ENCODE results near the gene BMPR1A. TPM values are rescaled to one million over a fixed set of nuclear protein-coding genes. Genes with fewer than 3 reads are reported as not detected.

Gene BMPR1A
- total and polyA plus RNA-seq, 4 experiments from 2014 or later: 4.7 to 21.0 (median 10.4) TPM

GRCh38 chr10:86876748-86877147 is 120.3 kb downstream of the BMPR1A start:
- Mint-ChIP-seq H3K27me3 (no peaks in the 10 kb centered on the region), H3K27ac (no peak overlapping the region), H3K36me3 (peaks cover 7 to 17% of the 10 kb centered on the region in 2 donors), H3K4me3 (no peak overlapping the region), H3K9me3 (no peaks in the 10 kb centered on the region), H3K4me1 (peaks cover 0 to 4% (median under 1%) of the 10 kb centered on the region in 4 donors)
- no peaks in the 10 kb centered on the region for H3K27me3 ChIP-seq (ENCODE audit: insufficient read depth, low read length)
- no peaks in the 10 kb centered on the region for H3K9me3 ChIP-seq (ENCODE audit: control insufficient read depth in 1 of 2, low read length in 2 of 2)
- no peaks in the 10 kb centered on the region for H3K4me1 ChIP-seq (ENCODE audit: insufficient read depth, low read length)
- DNase-seq: no peak
- ChIA-PET POLR2A (ENCODE audit: partially characterized antibody) (no interaction called here), CTCF (ENCODE audit: partially characterized antibody) (interaction anchor here (1.4 kb wide), 1 partner anchor 184 kb away, joined by 4 read pairs; no protein-coding TSS in a partner anchor)
- H3K36me3 ChIP-seq (ENCODE audit: insufficient read depth, low read length): no peaks in the 10 kb centered on the region
- H3K4me3 ChIP-seq (ENCODE audit: low read length in 2 of 2): no peak overlapping the region
- no peak overlapping the region for H3K27ac ChIP-seq (ENCODE audit: low read depth, low read length)
- intact Hi-C loops (cut with micrococcal nuclease): no loop called here

GRCh38 chr10:86878983-86879713 is 122.7 kb downstream of the BMPR1A start:
- peaks cover 7 to 17% of the 10 kb centered on the region in 2 donors for H3K36me3 Mint-ChIP-seq
- peaks cover 0 to 4% (median 0%) of the 10 kb centered on the region in 4 donors for H3K4me1 Mint-ChIP-seq
- POLR2A ChIA-PET (ENCODE audit: partially characterized antibody): no interaction called here
- no peaks in the 10 kb centered on the region for H3K9me3 Mint-ChIP-seq
- H3K27ac Mint-ChIP-seq: peak overlapping the region in 1 of 7 donors; percentile 58
- no peaks in the 10 kb centered on the region for H3K4me1 ChIP-seq (ENCODE audit: insufficient read depth, low read length)
- no peak overlapping the region for H3K4me3 ChIP-seq (ENCODE audit: low read length in 2 of 2)
- intact Hi-C loops (cut with micrococcal nuclease): no loop called here
- DNase-seq: no peak
- H3K4me3 Mint-ChIP-seq: no peak overlapping the region
- CTCF ChIA-PET (ENCODE audit: partially characterized antibody): no interaction called here
- H3K27ac ChIP-seq (ENCODE audit: low read depth, low read length): no peak overlapping the region
- H3K36me3 ChIP-seq (ENCODE audit: insufficient read depth, low read length): no peaks in the 10 kb centered on the region
- no peaks in the 10 kb centered on the region for H3K27me3 ChIP-seq (ENCODE audit: insufficient read depth, low read length)
- no peaks in the 10 kb centered on the region for H3K9me3 ChIP-seq (ENCODE audit: control insufficient read depth in 1 of 2, low read length in 2 of 2)
- H3K27me3 Mint-ChIP-seq: no peaks in the 10 kb centered on the region

GRCh38 chr10:86880971-86881370 is 124.6 kb downstream of the BMPR1A start:
- no peak overlapping the region for H3K4me3 Mint-ChIP-seq

GRCh38 chr10:86888585-86889381 is 132.4 kb downstream of the BMPR1A start:
- Mint-ChIP-seq H3K9me3 (no peaks in the 10 kb centered on the region), H3K4me1 (peaks cover 0 to 10% (median 7%) of the 10 kb centered on the region in 4 donors), H3K27ac (peak overlapping the region in 1 of 7 donors; percentile 6), H3K36me3 (peaks cover 22% of the 10 kb centered on the region in 2 donors), H3K4me3 (no peak overlapping the region), H3K27me3 (no peaks in the 10 kb centered on the region)
- intact Hi-C loops (cut with micrococcal nuclease): no loop called here
- Histone ChIP-seq H3K36me3 (ENCODE audit: insufficient read depth, low read length) (no peaks in the 10 kb centered on the region), H3K27ac (ENCODE audit: low read depth, low read length) (no peak overlapping the region), H3K4me3 (ENCODE audit: low read length in 2 of 2) (no peak overlapping the region), H3K9me3 (ENCODE audit: control insufficient read depth in 1 of 2, low read length in 2 of 2) (no peaks in the 10 kb centered on the region), H3K27me3 (ENCODE audit: insufficient read depth, low read length) (no peaks in the 10 kb centered on the region), H3K4me1 (ENCODE audit: insufficient read depth, low read length) (peaks cover 9% of the 10 kb centered on the region)
- no peak for DNase-seq
- ChIA-PET POLR2A (ENCODE audit: partially characterized antibody) (no interaction called here), CTCF (ENCODE audit: partially characterized antibody) (interaction anchor here (0.7 to 0.9 kb wide), 2 partner anchors 13 to 51 kb away, joined by 3 read pairs; no protein-coding TSS in a partner anchor)

More at GRCh38 chr10:86880971-86881370, 124.6 kb downstream of the BMPR1A start:
- Mint-ChIP-seq H3K36me3 (peaks cover 8 to 15% of the 10 kb centered on the region in 2 donors), H3K27me3 (no peaks in the 10 kb centered on the region), H3K4me1 (peaks cover 0 to 5% (median under 1%) of the 10 kb centered on the region in 4 donors), H3K9me3 (no peaks in the 10 kb centered on the region), H3K27ac (no peak overlapping the region)
- DNase-seq: no peak
- Histone ChIP-seq H3K27me3 (ENCODE audit: insufficient read depth, low read length) (no peaks in the 10 kb centered on the region), H3K9me3 (ENCODE audit: control insufficient read depth in 1 of 2, low read length in 2 of 2) (no peaks in the 10 kb centered on the region), H3K27ac (ENCODE audit: low read depth, low read length) (no peak overlapping the region), H3K4me1 (ENCODE audit: insufficient read depth, low read length) (no peaks in the 10 kb centered on the region), H3K4me3 (ENCODE audit: low read length in 2 of 2) (no peak overlapping the region), H3K36me3 (ENCODE audit: insufficient read depth, low read length) (no peaks in the 10 kb centered on the region)
- ChIA-PET CTCF (ENCODE audit: partially characterized antibody) (interaction anchor here (0.7 to 1.3 kb wide), 2 partner anchors 9 to 20 kb away, joined by 3 to 5 read pairs; no protein-coding TSS in a partner anchor), POLR2A (ENCODE audit: partially characterized antibody) (no interaction called here)
- intact Hi-C loops (cut with micrococcal nuclease): no loop called here

- intact Hi-C loops (cut with micrococcal nuclease): no loop called here
Observed at GRCh38 chr10:86889997-86890396, 133.6 kb downstream of the BMPR1A start.

GRCh38 chr10:86898511-86898910 is 142.1 kb downstream of the BMPR1A start:
- Histone ChIP-seq H3K4me3 (ENCODE audit: low read length in 2 of 2) (no peak overlapping the region), H3K9me3 (ENCODE audit: control insufficient read depth in 1 of 2, low read length in 2 of 2) (no peaks in the 10 kb centered on the region), H3K27me3 (ENCODE audit: insufficient read depth, low read length) (no peaks in the 10 kb centered on the region), H3K27ac (ENCODE audit: low read depth, low read length) (no peak overlapping the region), H3K4me1 (ENCODE audit: insufficient read depth, low read length) (no peaks in the 10 kb centered on the region), H3K36me3 (ENCODE audit: insufficient read depth, low read length) (peaks cover 7% of the 10 kb centered on the region)
- ChIA-PET CTCF (ENCODE audit: partially characterized antibody) (interaction anchor here (0.8 to 3.7 kb wide), 6 partner anchors 11 to 209 kb away, joined by 3 to 24 read pairs (median 4); no protein-coding TSS in a partner anchor), POLR2A (ENCODE audit: partially characterized antibody) (no interaction called here)
- H3K27ac Mint-ChIP-seq: peak overlapping the region in 1 of 7 donors; percentile 4
- no peak for DNase-seq
- H3K4me1 Mint-ChIP-seq: peaks cover 0 to 1% (median 0%) of the 10 kb centered on the region in 4 donors
- intact Hi-C loops (cut with micrococcal nuclease): no loop called here
- no peaks in the 10 kb centered on the region for H3K9me3 Mint-ChIP-seq
- no peak overlapping the region for H3K4me3 Mint-ChIP-seq
- H3K36me3 Mint-ChIP-seq: peaks cover 15 to 16% of the 10 kb centered on the region in 2 donors
- H3K27me3 Mint-ChIP-seq: no peaks in the 10 kb centered on the region

More at GRCh38 chr10:86889997-86890396, 133.6 kb downstream of the BMPR1A start:
- Histone ChIP-seq H3K36me3 (ENCODE audit: insufficient read depth, low read length) (no peaks in the 10 kb centered on the region), H3K27me3 (ENCODE audit: insufficient read depth, low read length) (no peaks in the 10 kb centered on the region), H3K4me3 (ENCODE audit: low read length in 2 of 2) (no peak overlapping the region), H3K27ac (ENCODE audit: low read depth, low read length) (no peak overlapping the region), H3K4me1 (ENCODE audit: insufficient read depth, low read length) (peaks cover 9% of the 10 kb centered on the region), H3K9me3 (ENCODE audit: control insufficient read depth in 1 of 2, low read length in 2 of 2) (no peaks in the 10 kb centered on the region)
- CTCF ChIA-PET (ENCODE audit: partially characterized antibody): interaction anchor here (0.7 to 0.9 kb wide), 2 partner anchors 12 to 50 kb away, joined by 3 read pairs; no protein-coding TSS in a partner anchor
- Mint-ChIP-seq H3K27ac (no peak overlapping the region), H3K9me3 (no peaks in the 10 kb centered on the region), H3K27me3 (no peaks in the 10 kb centered on the region), H3K36me3 (peaks cover 26% of the 10 kb centered on the region in 2 donors), H3K4me1 (peaks cover 0 to 10% (median 7%) of the 10 kb centered on the region in 4 donors), H3K4me3 (no peak overlapping the region)
- POLR2A ChIA-PET (ENCODE audit: partially characterized antibody): no interaction called here
- DNase-seq: no peak

- ChIA-PET POLR2A (ENCODE audit: partially characterized antibody) (no interaction called here), CTCF (ENCODE audit: partially characterized antibody) (interaction anchor here (0.8 to 3.7 kb wide), 8 partner anchors 12 to 212 kb away, joined by 3 to 24 read pairs (median 4); no protein-coding TSS in a partner anchor)
- Histone ChIP-seq H3K27ac (ENCODE audit: low read depth, low read length) (no peak overlapping the region), H3K36me3 (ENCODE audit: insufficient read depth, low read length) (peaks cover 7% of the 10 kb centered on the region), H3K27me3 (ENCODE audit: insufficient read depth, low read length) (no peaks in the 10 kb centered on the region), H3K4me1 (ENCODE audit: insufficient read depth, low read length) (no peaks in the 10 kb centered on the region), H3K9me3 (ENCODE audit: control insufficient read depth in 1 of 2, low read length in 2 of 2) (no peaks in the 10 kb centered on the region), H3K4me3 (ENCODE audit: low read length in 2 of 2) (no peak overlapping the region)
- H3K36me3 Mint-ChIP-seq: peaks cover 11 to 13% of the 10 kb centered on the region in 2 donors
- H3K4me1 Mint-ChIP-seq: peaks cover 0 to 1% (median 0%) of the 10 kb centered on the region in 4 donors
- H3K27ac Mint-ChIP-seq: no peak overlapping the region
- no peaks in the 10 kb centered on the region for H3K9me3 Mint-ChIP-seq
- H3K4me3 Mint-ChIP-seq: no peak overlapping the region
- H3K27me3 Mint-ChIP-seq: no peaks in the 10 kb centered on the region
- DNase-seq: no peak
- intact Hi-C loops (cut with micrococcal nuclease): loop anchor here (1.0 kb wide), 3 partner anchors 188 to 211 kb away; no protein-coding TSS in a partner anchor
Observed at GRCh38 chr10:86899132-86899531, 142.7 kb downstream of the BMPR1A start.

Data from CD4-positive, alpha-beta memory T cell (primary cell).